ENCODE data around the gene ICAM2. TPM values are rescaled to one million over a fixed set of nuclear protein-coding genes. Genes with fewer than 3 reads are reported as not detected.
"Not testable (repeated sequence)": the region's sequence is repeated elsewhere in the genome, so short reads cannot be mapped to it uniquely, and the experiment has no call there.

Gene ICAM2
- total RNA-seq, 3 donors from 2014 or later: 67.0 to 88.9 (median 77.1) TPM

GRCh38 chr17:64036198-64036922 is 15.9 kb upstream of the ICAM2 start:
- Mint-ChIP-seq H3K9me3 (no peaks in the 10 kb centered on the region), H3K4me3 (no peak overlapping the region), H3K4me1 (ENCODE audit: low read depth) (no peaks in the 10 kb centered on the region), H3K36me3 (ENCODE audit: insufficient read depth) (peaks cover 9% of the 10 kb centered on the region), H3K27me3 (ENCODE audit: low read depth) (no peaks in the 10 kb centered on the region)
- no peak for DNase-seq
- no peak for ATAC-seq

GRCh38 chr17:64032081-64032480 is 11.6 kb upstream of the ICAM2 start:
- H3K4me1 Mint-ChIP-seq (ENCODE audit: low read depth): peaks cover 8% of the 10 kb centered on the region
- no peaks in the 10 kb centered on the region for H3K36me3 Mint-ChIP-seq (ENCODE audit: insufficient read depth)
- DNase-seq (no peak), ATAC-seq (no peak)
- H3K9me3 Mint-ChIP-seq: no peaks in the 10 kb centered on the region
- H3K4me3 Mint-ChIP-seq: no peak overlapping the region
- no peaks in the 10 kb centered on the region for H3K27me3 Mint-ChIP-seq (ENCODE audit: low read depth)

GRCh38 chr17:64028874-64029464 is 8.5 kb upstream of the ICAM2 start:
- H3K27me3 Mint-ChIP-seq (ENCODE audit: low read depth): no peaks in the 10 kb centered on the region
- no peaks in the 10 kb centered on the region for H3K9me3 Mint-ChIP-seq
- DNase-seq: peak; percentile 69
- H3K4me3 Mint-ChIP-seq: no peak overlapping the region
- no peak for ATAC-seq
- no peaks in the 10 kb centered on the region for H3K36me3 Mint-ChIP-seq (ENCODE audit: insufficient read depth)
- peaks cover 32% of the 10 kb centered on the region for H3K4me1 Mint-ChIP-seq (ENCODE audit: low read depth)

- Mint-ChIP-seq H3K4me1 (ENCODE audit: low read depth) (peaks cover 58% of the 10 kb centered on the region), H3K27me3 (ENCODE audit: low read depth) (no peaks in the 10 kb centered on the region), H3K4me3 (peak overlapping the region; percentile 66), H3K36me3 (ENCODE audit: insufficient read depth) (no peaks in the 10 kb centered on the region), H3K9me3 (no peaks in the 10 kb centered on the region)
- DNase-seq: peak; percentile 85
- ATAC-seq: peak; percentile 78
Observed at GRCh38 chr17:64025732-64026294, 5.4 kb upstream of the ICAM2 start.

GRCh38 chr17:64024781-64025731 is 4.6 kb upstream of the ICAM2 start:
- DNase-seq (peak; percentile 38), ATAC-seq (peak; percentile 38 to 45)
- no peaks in the 10 kb centered on the region for H3K27me3 Mint-ChIP-seq (ENCODE audit: low read depth)
- peaks cover 60% of the 10 kb centered on the region for H3K4me1 Mint-ChIP-seq (ENCODE audit: low read depth)
- peak overlapping the region; percentile 66 for H3K4me3 Mint-ChIP-seq
- H3K36me3 Mint-ChIP-seq (ENCODE audit: insufficient read depth): no peaks in the 10 kb centered on the region
- H3K9me3 Mint-ChIP-seq: no peaks in the 10 kb centered on the region

- DNase-seq (no peak), ATAC-seq (no peak)
- Mint-ChIP-seq H3K27me3 (ENCODE audit: low read depth) (no peaks in the 10 kb centered on the region), H3K9me3 (no peaks in the 10 kb centered on the region), H3K4me1 (ENCODE audit: low read depth) (peaks cover 60% of the 10 kb centered on the region), H3K4me3 (peak overlapping the region; percentile 21), H3K36me3 (ENCODE audit: insufficient read depth) (no peaks in the 10 kb centered on the region)
Observed at GRCh38 chr17:64024215-64024654, 3.8 kb upstream of the ICAM2 start.

- no peaks in the 10 kb centered on the region for H3K27me3 Mint-ChIP-seq (ENCODE audit: low read depth)
- no peaks in the 10 kb centered on the region for H3K9me3 Mint-ChIP-seq
- H3K36me3 Mint-ChIP-seq (ENCODE audit: insufficient read depth): peaks cover 2% of the 10 kb centered on the region
- no peak for ATAC-seq
- peak overlapping the region; percentile 46 for H3K4me3 Mint-ChIP-seq
- peaks cover 67% of the 10 kb centered on the region for H3K4me1 Mint-ChIP-seq (ENCODE audit: low read depth)
- no peak for DNase-seq
Observed at GRCh38 chr17:64022611-64023063, 2.2 kb upstream of the ICAM2 start.

- Mint-ChIP-seq H3K4me1 (ENCODE audit: low read depth) (peaks cover 68% of the 10 kb centered on the region), H3K4me3 (peak overlapping the region; percentile 95)
- not testable (repeated sequence) for H3K27me3 Mint-ChIP-seq (ENCODE audit: low read depth); DNase-seq; H3K36me3 Mint-ChIP-seq (ENCODE audit: insufficient read depth); H3K9me3 Mint-ChIP-seq
- peak; percentile 8 to 12 for ATAC-seq
Observed at GRCh38 chr17:64019551-64019961, 877 bp downstream of the ICAM2 start.

- Mint-ChIP-seq H3K36me3 (ENCODE audit: insufficient read depth) (peaks cover 6% of the 10 kb centered on the region), H3K27me3 (ENCODE audit: low read depth) (no peaks in the 10 kb centered on the region), H3K4me1 (ENCODE audit: low read depth) (peaks cover 70% of the 10 kb centered on the region), H3K4me3 (peak overlapping the region; percentile 95), H3K9me3 (no peaks in the 10 kb centered on the region)
- ATAC-seq (no peak), DNase-seq (no peak)
Observed at GRCh38 chr17:64017381-64017980, 3.0 kb downstream of the ICAM2 start.

GRCh38 chr17:64016974-64017373 is 3.5 kb downstream of the ICAM2 start:
- Mint-ChIP-seq H3K27me3 (ENCODE audit: low read depth) (no peaks in the 10 kb centered on the region), H3K4me3 (peak overlapping the region; percentile 79), H3K36me3 (ENCODE audit: insufficient read depth) (peaks cover 7% of the 10 kb centered on the region), H3K4me1 (ENCODE audit: low read depth) (peaks cover 65% of the 10 kb centered on the region), H3K9me3 (no peaks in the 10 kb centered on the region)
- ATAC-seq (no peak), DNase-seq (no peak)

- H3K27me3 Mint-ChIP-seq (ENCODE audit: low read depth): no peaks in the 10 kb centered on the region
- H3K9me3 Mint-ChIP-seq: no peaks in the 10 kb centered on the region
- DNase-seq: no peak
- peak overlapping the region; percentile 79 for H3K4me3 Mint-ChIP-seq
- peaks cover 11% of the 10 kb centered on the region for H3K36me3 Mint-ChIP-seq (ENCODE audit: insufficient read depth)
- no peak for ATAC-seq
- peaks cover 68% of the 10 kb centered on the region for H3K4me1 Mint-ChIP-seq (ENCODE audit: low read depth)
Observed at GRCh38 chr17:64016231-64016784, 4.1 kb downstream of the ICAM2 start.

- H3K4me1 Mint-ChIP-seq (ENCODE audit: low read depth): peaks cover 69% of the 10 kb centered on the region
- H3K36me3 Mint-ChIP-seq (ENCODE audit: insufficient read depth): peaks cover 16% of the 10 kb centered on the region
- ATAC-seq (no peak), DNase-seq (no peak)
- H3K9me3 Mint-ChIP-seq: no peaks in the 10 kb centered on the region
- H3K27me3 Mint-ChIP-seq (ENCODE audit: low read depth): no peaks in the 10 kb centered on the region
- peak overlapping the region; percentile 58 for H3K4me3 Mint-ChIP-seq
Observed at GRCh38 chr17:64015447-64015846, 5.0 kb downstream of the ICAM2 start.

GRCh38 chr17:64009571-64010402 is 10.6 kb downstream of the ICAM2 start:
- H3K9me3 Mint-ChIP-seq: no peaks in the 10 kb centered on the region
- no peak overlapping the region for H3K4me3 Mint-ChIP-seq
- H3K4me1 Mint-ChIP-seq (ENCODE audit: low read depth): peaks cover 73% of the 10 kb centered on the region
- DNase-seq: no peak
- no peaks in the 10 kb centered on the region for H3K27me3 Mint-ChIP-seq (ENCODE audit: low read depth)
- ATAC-seq: no peak
- peaks cover 18% of the 10 kb centered on the region for H3K36me3 Mint-ChIP-seq (ENCODE audit: insufficient read depth)

Data from activated T-cell treated with anti-CD3 and anti-CD28 coated beads, Interleukin-2, amount 50 U/mL, for 4 hours (primary cell).